Femur (tissue), 1 donor: ENCODE measurements around the gene DTNBP1.

Experiments
- DNase-seq: peaks from one replicate; pipeline ENCODE4 v3.0.0-alpha.2; 2017

The DTNBP1 gene

DNA sequence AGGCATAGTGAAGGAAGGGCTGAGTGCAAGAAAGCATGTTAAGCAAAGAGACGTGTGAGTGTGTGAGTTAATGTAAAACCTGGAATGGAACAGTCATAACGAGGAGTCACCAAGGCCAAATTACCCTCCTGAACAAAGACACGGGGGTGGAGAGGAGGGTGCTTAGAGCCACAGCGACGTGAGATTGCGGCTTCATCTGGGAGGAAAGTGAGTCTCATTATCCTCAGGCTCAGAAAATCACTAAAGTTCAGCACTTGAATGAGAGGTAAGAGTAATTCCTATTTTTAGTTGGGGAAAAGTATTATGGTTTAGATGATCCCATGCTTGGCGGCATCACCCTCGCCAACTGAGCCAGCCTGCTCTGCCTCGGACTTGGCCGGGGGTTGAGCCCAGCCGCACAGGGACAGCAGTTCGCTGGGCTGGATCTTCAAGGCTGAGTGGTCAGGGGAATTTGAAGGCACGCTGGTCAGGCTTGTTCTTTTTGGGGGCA lies 136.6 kb downstream of the DTNBP1 start:
- DNase-seq, result no peak

DNA sequence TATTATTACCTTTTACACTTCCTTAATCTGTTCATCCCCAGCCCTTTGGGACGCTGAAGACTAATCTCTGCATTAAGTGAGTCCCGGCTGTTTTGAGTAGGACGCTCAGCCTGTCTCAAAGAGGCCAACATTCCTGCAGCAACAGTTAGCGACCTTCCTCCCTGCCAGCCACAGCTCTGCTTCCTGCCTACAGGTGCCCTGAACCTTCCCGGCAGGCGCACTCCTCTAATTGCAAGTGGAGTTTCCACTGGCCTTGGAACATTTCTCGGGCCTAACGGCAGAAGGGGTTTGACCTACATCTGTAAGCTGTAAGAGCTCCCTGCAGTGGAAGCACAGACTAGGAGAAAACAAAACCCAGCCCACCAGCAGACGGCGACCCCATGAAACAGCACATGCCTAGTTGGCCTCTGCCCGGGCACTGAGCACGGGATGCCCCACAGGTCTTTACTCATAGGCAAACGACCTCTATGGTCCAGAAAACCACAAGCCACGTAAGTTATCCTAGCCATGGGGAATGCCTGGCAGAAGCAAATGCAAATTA lies 137.9 kb downstream of the DTNBP1 start:
- no peak for DNase-seq

DNA sequence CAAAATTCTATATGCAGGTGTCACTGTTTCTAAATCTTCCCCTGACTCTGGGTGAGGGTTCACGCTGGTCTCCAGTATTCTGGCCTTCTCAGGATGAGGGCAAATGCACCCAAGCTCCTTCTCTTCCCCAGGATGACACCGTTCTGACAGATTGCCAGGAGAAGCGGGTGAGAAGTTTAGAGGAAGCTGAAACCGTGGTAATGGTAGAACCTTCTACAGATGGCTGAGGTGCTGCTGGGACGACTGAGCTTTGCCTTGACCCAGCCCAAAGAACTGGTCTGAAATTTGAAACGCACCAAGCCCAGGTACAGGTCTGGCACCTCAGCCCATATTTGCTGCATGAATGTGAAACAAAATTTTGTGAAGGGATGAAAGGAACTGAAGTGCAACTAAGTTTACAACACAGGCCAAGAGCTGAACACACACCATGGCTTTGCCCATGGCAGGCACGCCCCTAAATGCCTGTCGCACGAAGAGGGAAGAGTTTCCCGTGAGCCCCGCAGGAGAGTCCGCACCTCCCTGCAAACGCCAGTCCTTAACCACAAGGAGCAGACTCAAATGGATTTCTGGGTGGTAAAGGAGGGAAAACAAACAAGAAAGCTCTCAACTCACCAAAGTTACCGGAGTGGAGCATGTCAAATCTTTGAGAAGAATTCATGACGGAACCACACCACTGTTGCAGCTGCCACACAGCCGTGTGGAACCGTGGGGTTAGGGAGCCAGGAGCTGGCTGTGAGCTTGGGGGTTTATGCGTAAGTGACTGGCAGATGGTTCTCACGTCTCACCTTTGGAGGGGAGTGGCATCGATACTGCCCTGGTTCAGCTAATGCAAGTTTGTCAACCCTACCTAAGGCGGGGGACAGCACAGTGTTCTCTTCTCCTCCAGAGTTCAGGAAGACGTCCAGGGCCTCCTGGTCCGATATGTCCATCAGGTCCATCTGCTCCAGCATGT lies 138.9 kb downstream of the DTNBP1 start:
- DNase-seq, result no peak

DNA sequence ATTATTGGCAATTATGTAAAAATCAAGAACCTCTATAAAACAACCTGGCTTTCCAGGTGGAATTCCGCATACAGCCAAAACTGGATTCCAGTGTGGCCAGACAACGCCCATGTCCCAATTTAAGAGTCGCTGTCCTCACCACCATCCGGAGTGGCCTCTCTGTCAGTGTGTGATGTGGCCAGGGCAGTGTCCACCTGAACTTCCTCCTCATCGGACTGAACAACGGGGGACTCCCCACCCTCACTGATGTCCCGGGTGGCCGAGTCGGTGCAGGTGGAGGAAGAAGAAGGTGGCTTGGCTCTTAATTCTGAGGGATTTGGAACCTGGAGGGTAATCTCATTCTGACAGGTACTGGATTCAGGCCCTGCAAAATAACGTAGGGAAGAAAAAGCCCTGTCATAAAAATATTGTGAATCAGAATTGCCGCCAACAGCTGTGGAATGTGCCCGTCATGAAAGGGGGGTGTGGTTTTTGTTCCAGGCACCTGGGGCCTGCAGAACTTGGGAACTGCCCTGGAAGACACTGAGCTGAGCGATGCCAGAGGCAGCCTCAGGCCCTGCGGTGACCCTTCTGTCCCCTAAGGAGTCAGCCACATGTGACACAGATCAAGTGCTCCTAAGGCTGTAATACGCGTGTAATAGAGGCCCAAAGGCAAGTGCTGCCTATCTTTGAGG lies 139.8 kb downstream of the DTNBP1 start:
- no peak for DNase-seq

DNA sequence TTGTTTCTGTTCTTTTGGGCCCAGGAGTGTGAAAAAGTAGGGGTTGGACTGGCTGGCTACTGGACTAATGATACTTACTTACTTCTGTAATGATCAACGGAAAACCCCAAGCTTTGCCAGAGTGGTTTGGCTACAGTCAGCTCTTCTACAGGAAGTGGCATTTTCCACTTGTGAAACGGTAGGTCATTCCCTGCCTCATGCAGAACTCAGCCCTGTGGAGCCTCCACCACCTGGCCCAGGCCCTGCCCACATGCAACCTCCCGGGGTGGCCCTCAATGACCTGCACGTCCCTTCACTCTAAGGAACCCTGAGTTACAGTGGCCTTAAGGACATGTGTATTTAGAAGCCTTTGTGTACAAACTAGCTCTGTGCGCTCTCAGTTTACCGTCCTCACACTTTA lies 140.4 kb downstream of the DTNBP1 start:
- no peak for DNase-seq

DNA sequence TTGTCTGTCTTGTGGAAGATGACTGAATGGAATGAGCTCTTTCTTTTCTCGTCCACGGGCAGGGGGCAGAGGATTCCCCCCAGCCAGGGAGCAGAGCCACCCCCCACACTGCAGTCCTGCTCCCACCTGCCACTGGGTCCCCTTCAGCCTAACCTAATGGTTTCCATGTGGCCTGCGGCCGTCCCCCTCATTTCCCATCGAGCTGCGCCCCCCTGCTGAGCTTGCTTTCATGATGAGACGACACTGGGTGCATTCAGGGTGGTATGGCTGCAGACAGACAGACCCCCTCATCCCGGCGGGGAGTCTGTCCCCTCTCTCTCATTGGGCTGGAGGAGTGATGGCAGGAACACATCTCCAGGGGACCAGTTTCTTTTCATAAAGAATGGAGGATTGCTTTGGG lies 140.8 kb downstream of the DTNBP1 start:
- no peak for DNase-seq

DNA sequence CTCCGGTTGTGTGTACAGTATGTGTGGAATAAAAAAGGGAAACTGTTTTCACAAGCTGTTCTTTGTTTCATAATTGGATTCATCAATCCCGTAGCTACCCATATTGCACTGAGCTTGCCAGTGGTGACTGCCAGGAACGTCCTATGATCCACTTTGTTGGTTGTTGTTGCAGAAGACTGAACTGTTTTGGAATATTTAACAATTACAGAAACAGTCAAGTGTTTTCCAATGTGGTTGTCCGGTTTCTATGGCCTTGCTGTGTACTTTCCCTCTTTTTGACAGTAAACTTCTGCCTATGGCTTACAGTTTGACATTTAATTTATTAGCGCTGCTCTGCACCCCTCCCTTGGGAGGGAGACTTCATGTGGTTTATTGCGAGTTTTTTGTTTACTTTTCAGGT lies 141.2 kb downstream of the DTNBP1 start:
- DNase-seq, result no peak

DNA sequence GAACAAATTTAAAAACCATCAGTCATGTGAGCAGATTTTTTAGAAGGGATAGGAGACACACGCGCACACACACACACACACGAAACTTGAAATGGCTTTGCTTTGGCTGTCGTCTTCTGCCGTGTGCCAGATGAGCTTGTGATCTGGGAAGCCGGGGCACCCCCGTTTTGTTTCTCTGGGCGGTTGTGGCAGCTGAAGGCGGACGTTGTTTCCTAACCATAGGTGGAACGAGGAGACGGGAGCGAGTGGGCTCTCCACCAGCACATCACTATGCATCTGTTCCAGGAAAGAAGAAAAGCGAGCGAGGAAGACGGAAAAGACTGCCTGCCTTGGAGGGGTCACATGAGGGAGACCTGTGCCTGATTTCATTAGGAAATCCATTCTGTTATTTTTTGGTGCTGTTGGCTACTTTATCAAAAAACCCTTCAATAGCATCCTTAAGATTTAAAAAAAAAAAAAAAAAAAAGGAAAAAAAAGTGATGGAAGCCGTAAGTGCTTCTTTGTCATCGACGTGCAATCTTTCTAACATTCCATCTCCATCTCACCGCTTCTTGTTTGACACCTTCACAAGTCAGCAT lies 142.1 kb downstream of the DTNBP1 start:
- no peak for DNase-seq

DNA sequence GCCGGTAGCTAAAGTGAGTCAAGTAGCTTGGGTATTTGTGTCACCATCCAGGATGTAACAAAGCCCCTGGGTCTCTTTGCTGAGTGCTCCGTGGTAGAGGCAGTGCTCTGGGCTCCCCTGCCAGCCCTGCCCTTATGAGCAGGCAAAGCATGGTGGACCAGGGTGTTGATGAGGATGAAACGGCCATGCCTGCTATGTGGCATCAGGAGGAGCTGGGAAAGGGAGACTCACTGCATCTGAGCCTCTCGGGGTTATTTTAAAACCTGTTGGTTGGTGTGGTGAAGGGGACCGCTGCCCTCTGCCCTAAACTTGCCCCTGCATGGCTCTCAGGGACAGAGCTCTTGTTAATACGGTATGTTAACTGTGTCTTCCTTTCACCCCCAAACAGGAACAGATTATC lies 143.1 kb downstream of the DTNBP1 start:
- no peak for DNase-seq

DNA sequence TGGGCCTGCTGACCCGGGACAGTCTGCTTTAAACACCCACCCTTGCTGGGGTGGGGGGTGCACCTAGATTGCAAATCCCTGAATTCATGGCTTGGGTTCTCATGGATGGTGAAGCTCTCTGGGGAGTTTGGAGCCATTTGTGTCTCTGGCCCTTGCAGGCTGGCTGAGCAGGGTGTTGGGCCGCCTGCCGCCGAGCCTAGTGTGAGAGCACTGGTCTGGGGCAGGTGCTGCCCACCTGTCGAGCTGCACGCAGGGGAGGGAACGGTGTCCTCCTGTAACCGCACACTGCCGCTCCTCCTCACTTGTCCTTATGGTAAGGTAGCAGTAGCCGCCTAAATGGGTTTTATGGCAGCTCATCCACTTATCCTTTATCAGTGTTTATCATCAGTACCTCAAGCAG lies 143.9 kb downstream of the DTNBP1 start:
- no peak for DNase-seq

DNA sequence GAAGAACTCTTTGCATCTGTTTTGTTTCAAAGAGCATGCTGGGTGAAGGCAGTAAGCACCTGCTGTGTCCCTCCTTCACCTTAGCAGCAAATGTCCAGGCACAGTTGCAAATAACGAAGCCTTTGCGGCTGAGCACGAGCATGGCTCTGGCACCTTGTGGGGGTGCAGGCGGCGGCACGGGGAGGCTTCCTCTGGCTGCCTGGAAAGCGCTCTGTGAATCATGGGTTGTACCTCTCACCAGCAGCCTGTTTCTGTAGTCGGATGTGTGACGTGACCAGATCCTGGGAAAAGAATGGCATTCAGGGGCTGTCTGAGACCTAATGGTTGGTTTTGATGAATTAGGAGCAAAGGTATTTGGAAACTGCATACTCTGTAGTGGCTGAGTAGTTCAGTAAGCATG lies 144.8 kb downstream of the DTNBP1 start:
- no peak for DNase-seq

DNA sequence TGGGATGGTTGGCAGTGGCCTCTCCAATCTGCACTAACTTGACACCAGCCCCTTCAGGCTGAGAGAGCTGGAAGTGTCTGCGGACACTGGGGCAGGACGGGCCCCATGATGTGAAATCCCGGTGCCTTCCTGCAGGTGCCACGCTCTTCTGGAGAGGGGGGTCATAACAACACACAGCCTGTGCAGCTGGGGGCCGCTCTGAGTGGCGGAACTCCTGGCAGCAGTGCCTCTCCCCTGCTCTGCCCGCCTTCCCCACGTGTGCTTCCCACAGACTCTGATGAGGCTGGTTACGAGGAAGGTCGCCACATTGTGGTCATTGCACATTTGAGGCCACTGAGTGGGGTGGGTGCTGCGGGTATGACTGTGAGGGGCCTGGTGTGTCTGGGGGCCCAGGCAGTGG lies 145.2 kb downstream of the DTNBP1 start:
- DNase-seq, result no peak

DNA sequence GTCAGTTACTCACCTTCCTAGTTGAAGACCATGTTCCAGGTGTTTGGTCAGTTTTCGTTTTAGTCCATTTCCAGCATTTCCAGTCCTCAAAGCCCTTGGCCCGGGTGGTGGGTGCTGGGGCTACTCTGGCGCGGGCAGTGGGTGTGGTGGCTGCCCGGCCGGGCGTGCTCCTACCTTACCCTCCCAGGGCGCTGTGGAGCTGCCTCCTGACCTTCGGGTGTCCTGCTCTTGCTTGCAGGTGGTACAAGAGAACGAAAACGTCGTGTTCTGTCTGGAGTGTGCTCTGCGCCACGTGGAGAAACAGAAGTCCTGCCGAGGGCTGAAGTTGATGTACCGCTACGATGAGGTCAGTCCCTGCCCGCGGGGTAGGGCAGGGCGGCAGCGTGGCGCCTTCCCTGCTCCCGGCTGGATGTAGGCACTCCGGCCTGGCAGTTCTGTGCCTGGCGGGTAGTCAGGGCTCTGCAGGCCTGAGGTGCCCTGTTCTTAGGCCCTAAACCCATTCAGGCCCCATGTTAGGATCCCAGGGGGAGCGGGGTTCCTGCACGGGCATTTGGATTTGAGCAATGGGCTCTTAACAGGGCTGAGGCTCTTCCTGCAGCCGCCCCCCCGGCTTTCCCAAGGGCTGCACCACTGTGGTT lies 145.8 kb downstream of the DTNBP1 start:
- no peak for DNase-seq

DNA sequence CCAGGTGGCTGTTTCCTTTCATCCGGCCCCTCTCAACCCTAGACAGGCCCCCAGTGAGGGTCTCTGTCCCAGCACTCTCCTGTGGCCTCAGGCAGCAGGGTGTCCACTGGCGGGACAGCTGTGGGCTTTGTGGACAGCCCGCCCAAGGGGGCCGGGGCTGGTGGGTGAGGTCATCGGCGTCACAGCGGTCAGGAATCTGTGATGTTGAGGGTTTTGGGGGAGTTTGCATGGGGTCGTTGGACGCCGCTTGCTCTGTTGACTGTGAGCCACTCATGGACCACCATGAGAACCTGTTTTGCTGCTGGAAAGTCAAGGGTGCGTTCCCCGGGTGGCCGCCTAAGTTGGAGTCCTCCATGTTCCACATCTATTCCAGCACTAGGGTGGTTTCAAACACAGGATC lies 146.4 kb downstream of the DTNBP1 start:
- DNase-seq, result no peak

DNA sequence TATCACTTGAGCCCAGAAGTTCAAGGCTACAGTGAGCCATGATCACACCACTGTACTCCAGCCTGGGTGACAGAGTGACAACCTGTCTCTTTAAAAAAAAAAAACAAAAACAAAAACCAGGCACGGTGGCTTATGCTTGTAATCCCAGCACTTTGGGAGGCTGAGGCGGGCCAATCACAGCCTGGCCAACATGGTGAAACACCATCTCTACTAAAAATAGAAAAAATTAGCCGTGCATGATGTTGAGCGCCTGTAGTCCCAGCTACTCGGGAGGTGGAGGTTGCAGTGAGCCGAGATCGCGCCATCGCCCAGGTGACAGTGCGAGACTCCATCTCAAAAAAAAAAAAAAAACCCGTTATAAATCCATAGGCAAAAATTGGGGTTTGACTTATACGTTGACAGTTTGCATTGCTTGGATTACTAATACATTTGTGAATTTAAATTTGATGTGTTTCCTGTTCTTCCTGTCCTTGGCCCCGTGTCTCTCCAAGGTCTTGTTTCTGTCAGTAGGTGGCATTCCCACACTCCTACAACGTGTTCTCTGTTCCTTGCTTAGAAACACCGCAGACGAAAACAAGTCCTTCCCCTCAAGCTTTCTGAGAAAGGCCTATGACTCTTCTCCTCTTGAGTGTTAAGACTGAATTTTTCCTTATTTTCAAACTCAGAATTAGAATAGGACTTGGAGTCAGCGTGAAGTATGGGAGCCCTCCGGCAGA lies 147.0 kb downstream of the DTNBP1 start:
- no peak for DNase-seq

DNA sequence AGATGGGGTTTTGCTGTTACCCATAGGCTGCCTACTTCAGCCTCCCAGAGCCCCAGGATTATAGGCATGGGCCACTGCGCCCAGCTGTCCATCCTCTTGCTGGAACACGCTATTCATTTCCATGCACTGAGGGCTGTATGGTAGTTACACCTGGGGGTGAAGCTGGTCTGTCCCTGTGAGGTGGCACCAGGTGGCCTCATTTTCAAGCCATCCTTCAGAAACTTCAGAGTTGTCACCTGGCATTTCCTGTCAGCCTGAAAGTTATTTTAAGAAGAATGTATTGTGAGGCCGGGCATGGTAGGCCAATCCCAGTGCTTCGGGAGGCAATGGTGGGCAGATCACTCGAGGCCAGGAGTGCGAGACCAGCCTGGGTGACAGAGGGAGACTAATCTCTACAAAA lies 147.6 kb downstream of the DTNBP1 start:
- DNase-seq, result no peak

DNA sequence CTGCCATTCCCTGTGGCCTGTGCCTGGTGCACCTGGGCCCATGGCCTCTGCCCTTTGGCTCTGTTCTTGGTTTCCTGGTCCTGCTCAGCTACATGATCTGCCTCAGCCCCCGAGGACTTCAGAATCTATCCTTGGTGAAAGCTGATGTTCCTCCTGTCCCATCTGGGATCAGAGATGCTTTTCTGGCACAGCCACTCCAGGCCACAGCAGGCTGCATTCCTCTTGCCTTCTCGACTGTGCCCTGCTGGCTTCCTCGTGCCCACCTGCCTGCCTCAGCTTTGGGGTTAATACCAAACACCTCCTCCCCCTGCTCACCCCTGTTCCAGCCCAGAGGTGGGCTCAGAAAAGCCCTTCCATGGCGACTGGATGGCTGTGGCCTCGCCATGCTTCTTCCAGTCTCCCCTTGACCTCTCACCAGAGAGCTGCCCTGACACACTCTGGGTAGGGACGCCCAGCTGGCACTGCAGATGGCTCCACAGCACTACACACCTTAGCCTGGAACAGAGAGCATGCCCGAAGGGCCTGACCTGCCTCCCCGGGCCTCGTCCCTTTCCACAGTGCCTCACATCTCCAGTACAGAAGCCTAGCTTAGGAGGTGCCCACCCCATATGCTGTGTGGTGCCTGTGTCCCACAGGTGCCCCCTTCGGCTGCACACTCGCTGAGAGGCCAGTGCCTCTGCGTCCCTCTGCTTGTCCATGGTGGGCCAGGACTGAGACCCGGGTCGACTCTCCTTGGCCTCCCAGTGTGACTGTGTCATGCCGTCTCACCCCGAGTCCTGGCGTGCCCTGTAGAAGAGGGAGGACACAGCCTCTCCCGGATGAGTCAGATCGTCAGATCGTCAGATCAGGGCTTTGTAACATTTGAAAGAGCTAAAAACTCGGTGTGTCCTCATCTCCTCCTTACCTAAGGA lies 148.8 kb downstream of the DTNBP1 start:
- DNase-seq, result no peak

DNA sequence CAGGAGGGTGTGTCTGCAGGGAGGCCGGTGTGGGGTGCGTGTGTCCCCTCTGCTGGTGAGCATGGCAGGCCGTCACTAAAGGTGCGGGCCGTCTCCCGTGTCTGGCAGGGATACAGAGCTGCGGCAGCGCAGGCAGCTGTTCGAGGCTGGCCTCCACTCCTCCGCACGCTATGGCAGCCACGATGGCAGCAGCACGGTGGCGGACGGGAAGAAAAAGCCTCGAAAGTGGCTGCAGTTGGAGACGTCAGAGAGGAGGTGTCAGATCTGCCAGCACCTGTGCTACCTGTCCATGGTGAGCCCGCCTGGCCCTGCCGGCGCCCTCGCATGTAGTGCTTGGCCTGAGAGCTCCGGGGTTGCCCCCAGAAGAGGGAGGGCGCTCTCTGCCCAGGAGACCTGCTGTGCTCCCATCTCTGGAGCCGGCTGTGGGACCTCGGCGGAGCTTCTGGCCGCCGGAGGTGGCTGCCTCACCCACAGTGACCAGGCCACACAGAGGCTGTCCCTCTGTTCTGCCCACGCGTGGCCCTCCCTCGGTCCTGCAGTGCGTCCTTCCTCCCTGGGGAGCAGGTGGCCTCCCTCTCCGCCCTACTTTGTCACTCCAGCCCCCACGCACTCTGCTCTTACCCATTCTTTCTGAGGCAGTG lies 149.6 kb downstream of the DTNBP1 start:
- DNase-seq, result no peak

DNA sequence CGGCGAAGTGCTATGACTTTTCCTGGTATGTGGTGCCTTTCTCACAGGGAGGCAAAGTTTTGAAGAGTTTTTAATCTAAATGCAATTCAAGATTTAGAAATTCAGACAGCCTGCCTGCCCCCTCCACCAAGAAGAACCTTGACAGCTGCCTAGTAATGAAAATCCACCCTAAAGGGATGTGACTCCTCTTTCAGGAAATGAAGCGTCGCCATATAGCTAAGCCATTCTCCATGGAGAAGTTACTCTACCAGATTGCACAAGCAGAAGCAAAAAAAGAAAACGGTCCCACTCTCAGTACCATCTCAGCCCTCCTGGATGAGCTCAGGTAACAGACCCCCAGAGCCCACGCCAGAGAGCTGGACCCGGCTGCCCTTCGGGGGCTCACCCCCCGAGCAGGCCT lies 150.1 kb downstream of the DTNBP1 start:
- no peak for DNase-seq

DNA sequence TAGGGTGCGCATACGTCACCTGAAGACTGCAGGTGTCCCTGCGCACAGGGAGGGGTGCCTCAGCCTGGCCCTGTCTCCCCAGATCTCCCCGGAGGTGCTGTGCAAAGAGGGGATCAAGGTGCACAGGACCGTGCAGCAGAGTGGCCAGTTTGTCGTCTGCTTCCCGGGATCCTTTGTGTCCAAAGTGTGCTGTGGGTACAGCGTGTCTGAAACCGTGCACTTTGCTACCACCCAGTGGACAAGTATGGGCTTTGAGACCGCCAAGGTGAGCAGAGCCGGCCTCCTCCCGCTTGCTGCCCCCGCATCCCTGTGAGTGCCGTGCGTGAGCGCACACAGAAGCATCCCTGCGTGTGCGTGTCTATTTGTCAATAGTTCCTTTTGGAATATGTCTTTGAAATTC lies 150.7 kb downstream of the DTNBP1 start:
- DNase-seq, result no peak
